Kidney tubule cell (primary cell): Measurements from ENCODE around the gene ZNF366.

ENCODE experiments used
- DNase-seq: peaks from one replicate; pipeline ENCODE4 v3.0.0-alpha.2; 2018; ENCODE audit warnings: low spot score

Gene ZNF366

DNA sequence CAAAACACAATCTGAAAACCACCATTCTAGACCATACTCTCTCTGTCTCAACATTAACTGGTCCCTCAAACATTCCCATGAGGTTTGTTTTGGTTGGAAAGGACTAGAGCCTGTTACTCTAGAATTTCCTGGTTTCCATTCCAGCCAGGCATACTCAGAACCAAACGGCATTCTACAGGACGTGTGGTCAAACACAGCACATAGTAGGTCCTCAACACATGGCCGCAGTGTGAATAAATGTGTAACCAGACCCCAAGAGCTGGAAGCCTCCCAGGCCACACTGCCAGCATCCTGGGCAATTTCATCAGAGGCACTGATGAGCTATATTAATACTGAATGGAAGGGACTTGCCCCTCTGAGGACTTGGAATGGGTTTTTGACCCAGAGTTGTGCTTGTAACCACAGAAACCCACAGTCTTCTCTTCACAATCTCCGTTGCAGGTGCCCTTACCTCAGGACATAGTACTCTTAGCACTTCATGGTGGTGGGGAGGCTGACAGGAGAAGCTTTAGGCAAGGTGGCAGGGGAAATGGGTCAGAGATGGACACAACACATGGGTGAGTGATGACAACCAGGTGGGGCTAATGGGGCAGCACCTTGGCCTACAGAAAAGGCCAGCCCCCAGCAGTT, 66.0 kb downstream of the ZNF366 start:
- DNase-seq = no peak

DNA sequence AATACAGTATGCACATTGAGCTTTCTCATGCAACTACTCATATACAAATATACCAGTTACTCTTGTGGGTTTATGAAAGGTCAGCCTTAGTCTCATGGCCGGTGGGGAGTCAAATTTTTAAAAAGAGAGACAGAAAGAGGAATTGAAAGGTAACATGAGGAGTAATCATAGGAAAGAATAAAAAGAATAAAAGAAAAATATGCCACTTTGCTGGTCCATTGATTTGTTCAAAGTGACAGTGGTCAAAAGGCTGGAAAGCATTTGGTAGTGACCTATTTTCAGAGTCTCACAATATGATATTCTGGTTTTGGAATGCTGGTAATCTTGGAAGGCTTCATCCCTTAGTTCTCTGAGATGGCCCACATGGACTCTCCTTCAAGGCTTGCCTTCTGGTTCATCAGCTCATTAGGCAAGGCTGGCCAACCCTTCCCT, 67.0 kb downstream of the ZNF366 start:
- DNase-seq = no peak

DNA sequence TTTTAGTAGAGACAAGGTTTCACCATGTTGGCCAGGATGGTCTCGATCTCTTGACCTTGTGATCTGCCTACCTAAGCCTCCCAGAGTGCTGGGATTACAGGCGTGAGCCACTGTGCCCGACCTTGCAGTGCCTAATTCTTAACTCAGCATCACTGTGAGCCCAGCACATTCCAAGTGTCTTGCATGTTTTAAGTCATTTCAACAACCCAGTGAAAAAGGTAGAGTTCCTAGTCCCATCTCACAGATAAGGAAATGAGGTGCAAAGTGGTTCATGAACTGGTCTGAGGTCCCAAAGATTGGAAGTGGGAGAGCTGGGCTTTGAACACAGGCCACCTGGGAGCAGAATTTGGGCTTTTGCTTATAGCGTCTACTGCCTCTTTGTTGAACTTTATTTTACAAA, 68.0 kb downstream of the ZNF366 start:
- no peak for DNase-seq

DNA sequence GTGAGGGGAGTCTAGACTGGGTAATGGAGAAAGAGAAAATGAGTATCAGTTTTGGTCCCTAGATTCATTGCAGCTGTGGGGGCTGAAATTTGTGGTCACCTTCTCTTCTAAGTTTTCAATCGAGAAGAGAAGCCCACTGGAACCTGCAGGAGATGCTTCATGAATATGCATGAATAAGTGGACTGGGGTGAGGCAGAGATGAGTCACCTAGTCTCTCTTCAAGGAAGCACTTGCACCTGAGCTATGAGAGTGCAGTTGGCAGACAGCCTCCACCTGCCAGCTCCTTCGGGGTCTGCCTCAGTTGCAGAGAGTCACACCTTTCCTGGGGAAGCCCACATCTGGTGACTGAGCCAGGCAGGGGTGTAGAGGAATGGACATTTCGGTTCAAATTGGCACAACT, 69.1 kb downstream of the ZNF366 start:
- DNase-seq = peak; percentile 82

GRCh38 chr5:72436796-72437471, 70.3 kb downstream of the ZNF366 start:
- no peak for DNase-seq

GRCh38 chr5:72434781-72435437, 72.3 kb downstream of the ZNF366 start:
- no peak for DNase-seq

GRCh38 chr5:72434056-72434780, 73.0 kb downstream of the ZNF366 start:
- no peak for DNase-seq

DNA sequence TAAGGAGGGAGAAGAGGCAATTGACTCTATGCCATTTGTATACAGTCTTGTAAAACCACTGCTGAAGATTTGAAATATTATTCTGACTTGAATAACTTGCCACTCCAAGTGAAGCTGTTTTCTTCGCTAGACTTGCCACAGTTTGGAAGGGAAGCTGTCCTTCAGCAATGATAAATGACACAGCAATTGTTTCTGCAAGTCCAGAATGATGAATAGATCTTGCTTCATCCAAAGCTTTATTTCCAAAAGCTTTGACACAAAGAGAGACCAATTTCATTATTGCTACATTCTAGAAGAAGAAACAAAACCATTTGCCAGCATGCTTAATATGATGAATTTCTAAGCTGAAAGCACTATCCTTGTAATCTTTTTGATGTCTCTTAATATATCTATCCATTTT, 73.7 kb downstream of the ZNF366 start:
- DNase-seq = no peak

- DNase-seq = no peak
These were observed 78.5 kb downstream of the ZNF366 start for GRCh38 chr5:72428669-72429068.

DNA sequence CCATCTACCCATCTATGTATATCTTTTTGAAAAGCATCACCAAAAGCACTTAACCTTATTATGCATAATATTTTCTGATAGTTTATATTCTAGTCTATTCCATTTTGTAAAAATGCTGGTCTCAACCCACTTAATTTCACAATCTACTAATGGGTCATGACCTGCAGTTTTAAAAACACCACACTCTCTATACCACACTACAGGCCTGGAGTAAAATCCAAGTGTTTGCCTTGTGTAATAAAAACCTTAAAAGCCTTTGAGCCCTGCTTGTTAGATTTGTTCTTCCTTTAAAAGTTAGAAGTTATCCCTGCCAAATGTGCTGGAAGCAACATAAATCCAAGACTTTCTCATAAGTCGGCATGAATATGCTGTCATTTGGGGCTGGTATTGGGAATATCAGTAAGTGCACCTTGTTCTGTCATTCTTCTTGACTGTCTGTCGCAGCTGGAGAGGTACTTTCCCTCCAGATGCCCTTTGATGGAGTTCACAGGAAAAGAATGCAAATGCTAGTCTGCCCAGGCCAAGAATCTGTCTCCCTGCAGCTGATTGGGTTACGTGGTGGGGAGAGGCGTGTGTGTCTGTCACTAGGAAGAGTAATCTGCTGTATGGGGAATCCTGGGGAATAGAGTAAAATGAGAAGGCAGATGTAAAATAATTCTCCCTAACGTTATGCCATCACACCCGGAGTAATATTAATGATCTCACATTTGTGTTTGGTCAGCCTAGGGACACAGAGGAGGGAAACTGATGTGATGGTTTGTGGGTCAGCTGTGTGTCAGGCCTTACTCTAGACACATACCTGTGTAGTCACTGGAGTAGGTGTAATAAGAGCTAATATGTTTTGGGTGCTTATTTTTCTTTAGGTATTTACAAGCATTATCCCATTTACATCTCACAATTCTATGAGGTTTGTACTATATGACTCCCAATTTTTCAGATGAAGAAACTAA, 79.4 kb downstream of the ZNF366 start:
- DNase-seq = peak; percentile 78

- DNase-seq = no peak
These were observed 80.2 kb downstream of the ZNF366 start for GRCh38 chr5:72427016-72427415.

DNA sequence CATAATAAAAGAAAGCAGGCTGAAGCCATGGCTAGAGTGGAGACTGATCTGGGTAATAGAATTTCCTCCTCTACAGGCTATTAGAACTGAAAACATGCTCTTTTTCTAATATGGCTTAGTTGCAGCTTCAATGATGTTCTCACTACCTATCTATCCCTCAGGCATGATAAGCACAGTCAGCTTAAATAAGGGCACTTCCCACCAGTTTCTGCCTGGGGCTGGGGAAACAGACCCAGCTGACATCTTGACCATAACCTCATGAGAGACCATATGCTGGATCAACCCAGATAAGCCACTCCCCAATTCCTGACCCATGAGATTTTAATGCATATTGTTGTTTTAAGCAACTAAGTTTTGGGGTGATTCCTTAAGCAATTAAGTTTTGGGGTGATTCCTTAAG, 81.2 kb downstream of the ZNF366 start:
- DNase-seq = no peak

- DNase-seq = no peak
These were observed 88.9 kb downstream of the ZNF366 start for GRCh38 chr5:72418271-72418670.

- DNase-seq = no peak
These were observed 89.7 kb downstream of the ZNF366 start for GRCh38 chr5:72417333-72418062.

DNA sequence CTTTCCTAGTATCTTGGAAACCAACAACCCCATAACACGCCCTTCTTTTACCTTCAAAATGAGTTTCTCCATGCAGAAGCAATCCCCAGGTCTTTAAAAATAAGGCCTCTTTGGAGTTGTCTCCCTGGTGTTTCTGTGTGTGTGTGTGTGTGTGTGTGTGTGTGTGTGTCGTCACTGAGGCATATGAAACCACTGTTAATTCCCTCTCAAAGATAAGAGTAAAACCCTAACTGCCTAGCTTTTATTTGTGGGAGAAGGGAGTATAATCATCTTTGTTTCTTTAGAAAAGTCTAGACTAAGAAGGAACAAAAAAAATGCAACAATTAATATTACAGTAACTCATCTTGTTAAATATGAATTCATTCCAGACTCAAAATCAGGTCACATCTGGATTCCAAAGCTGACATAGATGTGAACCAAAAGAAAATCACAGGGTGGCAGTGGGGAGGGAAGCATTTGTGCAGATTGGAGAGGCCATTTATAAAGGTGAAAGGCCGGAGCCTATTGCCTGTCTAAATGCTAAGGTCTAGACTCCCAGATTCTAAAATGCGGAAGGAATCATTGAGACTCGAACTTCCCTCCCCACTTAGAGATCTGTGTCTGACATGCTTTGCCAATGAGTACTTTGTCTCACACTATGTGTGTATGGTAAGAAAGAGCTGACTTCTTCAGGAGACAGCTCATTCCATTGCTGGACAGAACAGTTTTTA, 91.4 kb downstream of the ZNF366 start:
- no peak for DNase-seq

- DNase-seq = peak; percentile 36
These were observed 94.7 kb downstream of the ZNF366 start for GRCh38 chr5:72412283-72413055.

- DNase-seq = no peak
These were observed 96.4 kb downstream of the ZNF366 start for GRCh38 chr5:72410688-72411295.

DNA sequence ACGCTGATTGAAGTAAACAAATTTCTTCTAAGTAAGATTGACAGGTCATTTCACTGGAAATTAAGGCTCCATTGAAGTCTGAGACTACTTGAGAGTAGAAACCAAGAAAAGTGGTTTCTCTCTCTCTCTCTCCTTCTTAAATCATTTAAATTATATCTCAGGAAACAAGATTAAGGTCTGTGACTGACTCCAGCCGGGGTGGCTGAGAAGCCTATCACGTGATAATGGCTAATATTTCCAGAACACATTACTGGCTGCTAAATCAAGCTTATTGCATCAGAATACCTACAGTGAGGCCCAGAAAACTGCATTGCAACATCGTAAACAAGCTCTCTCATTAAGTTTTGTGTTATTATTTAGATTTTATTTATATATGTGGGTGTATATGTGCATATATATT, 98.6 kb downstream of the ZNF366 start:
- no peak for DNase-seq

DNA sequence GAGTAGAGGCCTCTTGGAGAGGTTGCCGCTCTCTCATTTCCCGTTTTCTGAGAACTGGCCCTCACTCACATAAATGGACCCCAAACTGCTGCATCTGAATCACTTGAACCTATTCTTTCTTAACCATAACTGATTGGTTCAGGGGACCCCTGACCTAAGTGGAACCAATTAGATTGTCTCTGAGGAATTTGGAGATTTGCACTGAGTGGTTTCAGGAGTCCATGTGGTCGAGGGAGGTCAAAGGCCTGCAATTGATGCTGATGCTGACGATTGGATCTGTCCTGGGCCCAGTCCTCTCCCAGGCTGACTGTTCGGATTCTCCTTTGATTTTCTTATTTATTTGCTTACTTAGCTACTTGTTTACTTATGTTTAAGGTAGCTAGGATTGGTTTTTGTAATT, 99.1 kb downstream of the ZNF366 start:
- DNase-seq = no peak
